Ovary (tissue), 3 donors: ENCODE data around the gene SMOC2.

Experiments used
- POLR2A ChIP-seq: fragments of 450-650 bp; IDR thresholded peaks from one replicate; pipeline ENCODE4 v1.6.1; 2017; ENCODE audit warnings: antibody characterized with exemption, mild to moderate bottlenecking, moderate library complexity
- TF ChIP-seq, protein P1 (sequence below), 3 donors: fragments of 450-650 bp in 2 of 3; fragments of 200-600 bp in 1 of 3; IDR thresholded peaks; one replicate each; pipeline versions ENCODE4 v1.5.1 to v1.8.0; 2016 to 2022; ENCODE audit warnings: antibody characterized with exemption in 3 of 3, mild to moderate bottlenecking in 1 of 3
- donor health status: DM: no; HTN: no; CAD: no.

DNA sequence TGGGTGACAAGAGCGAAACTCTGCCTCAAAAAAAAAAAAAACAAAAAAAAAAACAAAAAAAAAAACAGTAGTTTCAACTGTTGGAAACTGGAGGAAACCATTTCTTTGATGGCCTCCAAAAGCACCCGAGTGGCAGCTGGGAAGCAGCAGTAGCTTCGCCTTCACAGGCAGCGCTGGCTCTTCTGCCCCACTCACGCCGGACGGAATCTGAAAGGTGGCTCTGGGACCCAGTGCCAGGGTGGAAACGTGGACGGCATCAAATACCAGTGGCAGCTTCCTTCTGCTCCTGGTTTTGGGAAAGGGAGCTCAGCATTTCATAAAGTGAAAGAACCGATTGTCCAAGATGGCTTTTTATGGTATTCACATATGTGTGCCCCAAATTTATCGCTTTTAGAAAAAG, 159.4 kb downstream of the SMOC2 start:
- TF ChIP-seq, protein P1, sequence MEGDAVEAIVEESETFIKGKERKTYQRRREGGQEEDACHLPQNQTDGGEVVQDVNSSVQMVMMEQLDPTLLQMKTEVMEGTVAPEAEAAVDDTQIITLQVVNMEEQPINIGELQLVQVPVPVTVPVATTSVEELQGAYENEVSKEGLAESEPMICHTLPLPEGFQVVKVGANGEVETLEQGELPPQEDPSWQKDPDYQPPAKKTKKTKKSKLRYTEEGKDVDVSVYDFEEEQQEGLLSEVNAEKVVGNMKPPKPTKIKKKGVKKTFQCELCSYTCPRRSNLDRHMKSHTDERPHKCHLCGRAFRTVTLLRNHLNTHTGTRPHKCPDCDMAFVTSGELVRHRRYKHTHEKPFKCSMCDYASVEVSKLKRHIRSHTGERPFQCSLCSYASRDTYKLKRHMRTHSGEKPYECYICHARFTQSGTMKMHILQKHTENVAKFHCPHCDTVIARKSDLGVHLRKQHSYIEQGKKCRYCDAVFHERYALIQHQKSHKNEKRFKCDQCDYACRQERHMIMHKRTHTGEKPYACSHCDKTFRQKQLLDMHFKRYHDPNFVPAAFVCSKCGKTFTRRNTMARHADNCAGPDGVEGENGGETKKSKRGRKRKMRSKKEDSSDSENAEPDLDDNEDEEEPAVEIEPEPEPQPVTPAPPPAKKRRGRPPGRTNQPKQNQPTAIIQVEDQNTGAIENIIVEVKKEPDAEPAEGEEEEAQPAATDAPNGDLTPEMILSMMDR (IDR thresholded peaks at IDR 0.05) = no peak
- TF ChIP-seq POLR2A = no peak
